ENCODE data around the gene TSKS.
A peak's percentile ranks its signal among the peaks of the same experiment; 100 is the strongest.
"Not testable (repeated sequence)": the region's sequence is repeated elsewhere in the genome, so short reads cannot be mapped to it uniquely, and the experiment has no call there.

TSKS gene

DNA sequence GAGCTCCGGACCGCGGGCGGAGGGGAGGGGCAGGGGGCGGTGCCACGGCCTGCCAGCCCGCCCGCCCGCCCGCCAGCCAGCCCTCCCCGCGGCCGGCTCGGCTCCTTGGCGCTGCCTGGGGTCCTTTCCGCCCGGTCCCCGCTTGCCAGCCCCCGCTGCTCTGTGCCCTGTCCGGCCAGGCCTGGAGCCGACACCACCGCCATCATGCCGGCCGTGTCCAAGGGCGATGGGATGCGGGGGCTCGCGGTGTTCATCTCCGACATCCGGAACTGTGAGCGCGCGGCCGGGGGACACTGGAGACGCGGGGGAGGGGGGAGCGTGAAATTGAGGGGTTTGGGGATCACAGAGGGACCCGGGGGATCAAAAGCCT lies 3.8 kb upstream of the TSKS start, which contains the start of gene AP2A1:
Gene AP2A1, plus strand, starts transcription at position 72 of the 370 bp plus-strand sequence. Its CDS starts 133 bp downstream, at position 205.
- no peak for DNase-seq (ENCODE audit: low read depth in 2 of 2)

- DNase-seq (ENCODE audit: low read depth in 2 of 2): peak; percentile 97 to 99
Measured at GRCh38 chr19:49766007-49766929, 3.2 kb upstream of the TSKS start.

DNA sequence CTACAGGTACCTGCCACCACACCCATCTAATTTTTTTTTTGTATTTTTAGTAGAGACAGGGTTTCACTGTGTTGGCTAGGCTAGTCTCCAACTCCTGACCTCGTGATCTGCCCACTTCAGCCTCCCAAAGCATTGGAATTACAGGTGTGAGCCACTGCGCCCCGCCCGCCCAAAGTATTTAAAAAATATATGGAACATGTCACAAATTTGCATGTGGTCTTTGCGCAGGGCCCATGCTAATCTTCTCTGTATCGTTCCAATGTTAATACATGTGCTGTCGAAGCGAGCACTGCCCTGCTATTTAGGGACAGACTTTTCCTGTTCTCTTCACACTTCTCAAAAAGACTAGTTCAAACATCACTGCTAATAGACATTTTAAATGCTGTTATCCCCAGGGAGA lies 1.2 kb upstream of the TSKS start:
- DNase-seq (ENCODE audit: low read depth in 2 of 2): no peak

- DNase-seq (ENCODE audit: low read depth in 2 of 2): no peak
Measured at GRCh38 chr19:49761625-49762311, 1.3 kb downstream of the TSKS start.

GRCh38 chr19:49761249-49761624 lies 1.9 kb downstream of the TSKS start:
- no peak for DNase-seq (ENCODE audit: low read depth in 2 of 2)

GRCh38 chr19:49758292-49758691 lies 4.8 kb downstream of the TSKS start:
- no peak for DNase-seq (ENCODE audit: low read depth in 2 of 2)

GRCh38 chr19:49755956-49756355 lies 7.2 kb downstream of the TSKS start:
- DNase-seq (ENCODE audit: low read depth in 2 of 2): no peak

GRCh38 chr19:49752701-49753100 lies 10.4 kb downstream of the TSKS start:
- DNase-seq (ENCODE audit: low read depth in 2 of 2): no peak

DNA sequence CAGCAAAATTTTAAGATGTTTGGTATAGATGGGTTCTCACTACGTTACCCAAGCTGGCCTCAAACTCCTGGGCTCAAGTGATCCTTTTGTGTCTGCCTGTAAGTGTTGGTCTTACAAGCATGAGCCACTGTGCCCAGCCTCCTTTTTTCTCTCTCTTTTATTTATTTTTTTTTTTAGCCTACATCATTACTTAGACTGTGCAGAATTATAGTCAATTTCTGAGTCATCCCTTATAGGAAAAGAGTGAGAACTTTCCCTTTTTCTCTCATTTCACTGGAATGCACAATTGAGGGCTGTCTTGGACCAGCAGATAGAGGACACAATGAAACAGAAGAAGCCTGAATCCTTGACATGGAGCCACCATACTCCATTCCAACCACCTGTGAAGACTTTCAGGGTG lies 13.3 kb downstream of the TSKS start:
- no peak for DNase-seq (ENCODE audit: low read depth in 2 of 2)

GRCh38 chr19:49749055-49749716 lies 13.9 kb downstream of the TSKS start:
- no peak for DNase-seq (ENCODE audit: low read depth in 2 of 2)

GRCh38 chr19:49746206-49746958 lies 16.7 kb downstream of the TSKS start:
- DNase-seq (ENCODE audit: low read depth in 2 of 2): peak; percentile 47 to 64

DNA sequence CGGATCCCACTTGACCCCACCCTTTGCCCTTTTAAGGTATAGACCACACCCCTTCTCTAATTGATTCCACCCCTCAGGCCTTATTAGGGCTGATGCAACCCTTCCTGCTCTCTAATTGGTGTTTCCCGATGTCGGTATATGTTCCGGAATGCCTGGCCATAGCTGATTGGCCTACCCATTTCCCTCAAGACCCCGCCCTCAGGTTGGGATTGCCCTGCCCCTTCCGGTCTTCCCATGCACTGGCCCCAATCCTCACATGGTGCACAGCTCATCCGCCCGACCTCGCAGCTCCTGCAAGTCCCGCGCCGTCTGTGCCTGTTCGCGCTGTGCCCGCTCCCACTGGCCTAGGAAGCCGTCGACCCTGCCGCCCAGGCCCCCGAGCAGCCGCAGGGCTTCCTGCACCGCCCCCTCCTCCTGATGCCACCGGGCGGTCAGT lies 18.1 kb downstream of the TSKS start:
- no peak for DNase-seq (ENCODE audit: low read depth in 2 of 2)

DNA sequence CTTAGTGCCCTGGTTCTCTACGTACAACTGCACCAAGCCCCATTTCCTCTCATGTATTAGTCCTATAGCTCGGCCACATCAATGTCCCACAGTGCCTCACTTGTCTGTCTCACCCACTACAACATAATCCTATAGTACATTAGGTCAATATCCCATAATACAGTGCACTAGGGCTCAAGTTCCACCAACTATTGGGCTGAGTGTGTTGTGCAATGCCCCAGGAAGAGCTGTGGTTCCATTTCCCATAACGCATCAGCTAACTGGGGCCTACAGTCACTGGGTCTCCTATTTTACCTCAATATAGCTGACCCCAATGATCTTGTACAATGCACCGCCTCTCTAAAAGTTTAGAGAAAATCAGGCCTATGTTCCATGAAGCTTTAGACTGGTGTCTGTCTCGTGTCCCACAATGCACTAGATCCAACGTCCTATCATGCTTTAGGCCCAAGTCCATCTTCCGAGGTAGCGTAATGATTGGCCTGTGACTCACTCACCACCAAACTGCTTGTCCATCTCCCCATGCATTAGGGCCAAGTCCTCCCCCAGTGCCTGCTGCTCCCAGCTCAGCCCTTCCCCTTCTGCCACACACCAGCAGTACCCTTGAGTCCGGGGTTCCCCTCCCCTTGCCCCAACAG lies 21.8 kb downstream of the TSKS start:
- no peak for DNase-seq (ENCODE audit: low read depth in 2 of 2)

- no peak for DNase-seq (ENCODE audit: low read depth in 2 of 2)
Measured at GRCh38 chr19:49739933-49740332, 23.2 kb downstream of the TSKS start.

- no peak for DNase-seq (ENCODE audit: low read depth in 2 of 2)
Measured at GRCh38 chr19:49739098-49739497, 24.0 kb downstream of the TSKS start.

DNA sequence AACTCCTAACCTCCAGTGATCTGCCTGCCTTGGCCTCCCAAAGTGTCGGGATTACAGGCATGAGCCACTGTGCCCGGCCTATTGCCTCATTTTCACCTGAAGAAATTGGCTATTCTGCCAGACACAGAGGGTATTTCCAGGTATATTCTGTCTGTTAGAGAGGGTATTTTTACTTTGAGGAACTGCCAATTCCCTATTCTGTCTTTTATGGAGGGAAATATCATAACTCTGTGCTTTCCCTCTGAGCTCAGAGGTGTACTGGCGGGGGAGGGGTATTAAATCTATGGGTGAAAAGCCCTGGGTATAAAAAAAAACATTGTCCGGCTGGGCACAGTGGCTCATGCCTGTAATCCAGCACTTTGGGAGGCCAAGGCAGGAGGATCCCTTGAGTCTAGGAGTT lies 24.8 kb downstream of the TSKS start:
- DNase-seq (ENCODE audit: low read depth in 2 of 2): no peak

DNA sequence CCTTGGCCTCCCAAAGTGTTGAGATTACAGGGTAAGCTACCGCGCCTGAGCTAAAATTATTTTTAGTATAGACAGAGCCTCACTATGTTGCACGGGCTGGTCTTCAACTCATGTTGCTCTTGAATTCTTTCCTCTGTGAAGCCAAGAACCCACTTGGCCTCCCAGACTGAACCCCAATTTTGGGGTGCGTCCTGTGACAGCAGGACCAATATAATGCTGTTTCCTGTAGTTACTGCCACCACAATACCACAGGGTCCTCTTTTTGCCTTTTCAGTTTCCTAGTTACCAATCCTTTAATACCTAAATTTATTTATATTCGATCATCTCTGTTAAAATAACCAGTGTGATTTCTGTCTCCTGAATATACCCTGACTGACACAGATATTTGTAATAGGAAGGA lies 32.9 kb downstream of the TSKS start:
- no peak for DNase-seq (ENCODE audit: low read depth in 2 of 2)

- DNase-seq (ENCODE audit: low read depth in 2 of 2): no peak
Measured at GRCh38 chr19:49727217-49728030, 35.7 kb downstream of the TSKS start.

DNA sequence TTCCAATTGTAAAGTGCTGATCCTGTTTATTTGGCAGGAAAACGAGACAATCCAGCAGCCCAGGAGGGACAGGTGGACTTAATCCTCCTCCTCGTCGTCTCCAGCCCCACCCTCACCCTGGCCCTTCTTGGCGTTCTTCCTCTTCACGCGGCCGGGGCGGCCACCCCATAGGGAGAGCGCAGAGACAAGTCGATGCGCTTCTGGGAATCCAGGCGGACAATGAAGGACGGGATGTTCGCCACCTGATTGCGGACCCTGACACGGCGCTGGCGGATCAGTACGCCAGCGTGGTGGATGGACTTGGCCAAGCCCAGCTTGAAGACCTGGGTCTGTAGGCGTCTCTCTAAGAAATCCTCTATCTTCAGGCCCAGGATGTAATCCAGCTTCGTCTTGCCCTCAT lies 43.7 kb downstream of the TSKS start:
- not testable (repeated sequence) for DNase-seq (ENCODE audit: low read depth in 2 of 2)

GRCh38 chr19:49718991-49719390 lies 44.1 kb downstream of the TSKS start:
- no peak for DNase-seq (ENCODE audit: low read depth in 2 of 2)

Measured in stimulated activated CD4-positive, alpha-beta T cell treated with anti-CD3 and anti-CD28 coated beads, Interleukin-4, amount 100 ng/mL, for 48 hours (primary cell).